GM18526 (cell line): ENCODE measurements around the gene CYP26C1.

Experiments
- POLR2A ChIP-seq: IDR thresholded peaks from 3 replicates; pipeline ENCODE4 v1.6.1; 2011; ENCODE audit not compliant: insufficient read length; ENCODE audit errors: extremely low read depth

Gene CYP26C1, protein sequence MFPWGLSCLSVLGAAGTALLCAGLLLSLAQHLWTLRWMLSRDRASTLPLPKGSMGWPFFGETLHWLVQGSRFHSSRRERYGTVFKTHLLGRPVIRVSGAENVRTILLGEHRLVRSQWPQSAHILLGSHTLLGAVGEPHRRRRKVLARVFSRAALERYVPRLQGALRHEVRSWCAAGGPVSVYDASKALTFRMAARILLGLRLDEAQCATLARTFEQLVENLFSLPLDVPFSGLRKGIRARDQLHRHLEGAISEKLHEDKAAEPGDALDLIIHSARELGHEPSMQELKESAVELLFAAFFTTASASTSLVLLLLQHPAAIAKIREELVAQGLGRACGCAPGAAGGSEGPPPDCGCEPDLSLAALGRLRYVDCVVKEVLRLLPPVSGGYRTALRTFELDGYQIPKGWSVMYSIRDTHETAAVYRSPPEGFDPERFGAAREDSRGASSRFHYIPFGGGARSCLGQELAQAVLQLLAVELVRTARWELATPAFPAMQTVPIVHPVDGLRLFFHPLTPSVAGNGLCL

DNA sequence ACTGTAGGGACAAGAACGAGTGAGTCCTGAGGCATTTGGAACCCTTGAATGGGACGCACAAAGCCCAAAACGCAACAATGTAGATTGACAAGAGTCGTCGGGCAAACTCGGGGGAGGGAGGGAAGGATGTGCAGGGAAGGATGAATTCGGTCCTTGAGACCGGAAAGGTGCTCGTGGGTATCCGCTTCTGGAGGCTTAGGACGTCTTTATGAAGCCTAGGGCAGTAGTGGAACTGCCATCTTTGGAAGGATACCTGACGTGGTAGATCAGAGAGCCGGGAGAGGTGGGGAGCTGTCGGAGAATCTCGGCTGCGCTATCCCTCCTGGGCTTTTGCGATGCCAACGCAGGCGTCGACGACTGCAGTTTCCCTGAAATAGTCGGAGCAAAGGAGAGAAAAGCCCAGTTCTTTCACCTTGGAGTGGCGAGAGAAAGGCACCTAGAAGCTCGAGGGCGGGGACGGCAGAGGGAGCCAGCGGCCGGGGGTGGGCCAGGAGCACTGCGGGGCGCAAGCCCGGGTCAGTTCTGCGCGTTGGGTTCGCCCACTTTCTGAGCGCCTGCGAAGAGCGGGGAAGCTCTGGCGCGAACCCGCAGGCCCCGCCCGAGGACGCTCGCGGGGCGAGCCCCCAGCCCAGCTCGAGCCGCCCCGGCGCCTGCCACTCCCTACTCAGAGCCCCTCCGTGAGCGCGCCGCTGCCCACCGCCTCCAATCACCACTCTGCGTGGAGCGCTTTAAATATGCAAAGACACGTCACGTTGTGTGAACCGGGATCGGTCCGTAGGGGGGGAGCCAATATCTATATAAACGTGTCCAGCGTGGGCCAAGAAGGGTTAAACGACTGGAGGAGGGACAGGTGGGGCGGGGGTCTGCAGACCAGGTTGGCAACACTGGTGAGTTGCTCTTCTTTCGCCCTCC, at the start of gene CYP26C1:
Gene CYP26C1 (plus strand): TSS at position 824 of the 912 bp plus-strand sequence. CDS start 466 bp downstream, outside the sequence.
- no peak for TF ChIP-seq POLR2A

DNA sequence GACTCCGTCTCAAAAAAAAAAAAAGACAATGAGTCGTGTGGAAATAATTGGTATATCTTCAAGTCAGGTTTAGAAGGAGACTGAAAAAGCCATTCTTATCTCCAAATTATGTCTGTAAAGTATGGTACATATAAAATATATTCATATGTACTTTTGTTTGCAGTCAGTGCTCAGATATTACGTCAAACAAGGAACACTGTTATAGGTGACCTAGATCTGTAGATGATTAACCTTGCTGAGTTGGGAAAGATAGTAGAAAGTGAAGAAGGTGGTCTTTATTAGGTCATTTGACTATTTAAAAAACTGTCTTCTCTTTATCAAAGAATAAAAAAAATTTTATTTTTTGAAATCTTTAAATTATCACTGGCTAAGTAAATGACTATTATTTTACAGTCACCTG, 44.9 kb upstream of the CYP26C1 start:
- TF ChIP-seq POLR2A: no peak

DNA sequence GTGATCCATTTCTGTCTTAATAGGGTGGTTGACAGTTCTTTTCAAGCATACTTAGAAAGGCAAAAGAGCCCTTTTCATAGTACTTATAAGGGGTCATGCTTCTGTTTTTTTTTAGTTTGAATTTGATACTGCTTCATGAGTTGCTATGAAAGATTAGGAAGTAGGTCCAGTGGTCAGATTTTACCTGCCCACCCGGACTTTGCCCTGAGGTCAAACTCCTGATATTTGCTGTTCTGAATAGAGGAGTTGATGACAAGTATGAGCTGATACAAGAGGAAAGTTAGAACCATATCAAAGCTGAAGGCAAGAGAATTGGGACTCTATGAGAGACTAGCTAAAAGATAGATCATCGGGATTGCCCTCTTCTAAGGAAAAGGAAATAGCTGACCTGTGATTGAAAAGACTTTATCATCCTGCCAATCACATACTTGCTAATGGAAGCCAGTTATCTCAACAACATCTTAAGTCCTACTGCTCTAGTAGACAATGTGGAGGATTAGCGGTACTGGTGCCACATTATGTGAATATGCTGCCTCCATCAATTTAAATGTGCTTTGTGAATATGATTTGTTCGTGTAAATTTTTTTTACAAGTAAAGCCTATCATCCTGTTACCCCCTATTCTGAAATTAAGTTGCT, 37.5 kb upstream of the CYP26C1 start:
- TF ChIP-seq POLR2A: no peak

DNA sequence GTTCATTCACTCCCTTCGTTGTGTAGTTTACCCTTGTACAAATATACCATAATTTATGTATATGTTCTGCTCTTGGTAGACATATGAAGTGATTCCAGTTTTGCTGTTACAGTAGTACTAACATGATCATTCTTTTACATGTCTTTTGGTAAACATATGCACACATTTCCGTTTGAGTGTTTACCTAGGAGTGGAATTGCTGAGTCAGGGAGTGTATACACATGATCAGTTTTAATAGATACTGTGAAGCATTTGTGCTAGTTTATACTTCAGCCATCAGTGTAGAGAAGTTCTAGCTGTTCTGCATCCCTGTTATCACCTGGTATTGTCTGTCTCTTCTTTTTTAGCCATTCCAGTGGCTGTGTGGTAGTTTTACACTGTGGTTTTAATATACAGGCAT, 34.5 kb upstream of the CYP26C1 start:
- TF ChIP-seq POLR2A: no peak

DNA sequence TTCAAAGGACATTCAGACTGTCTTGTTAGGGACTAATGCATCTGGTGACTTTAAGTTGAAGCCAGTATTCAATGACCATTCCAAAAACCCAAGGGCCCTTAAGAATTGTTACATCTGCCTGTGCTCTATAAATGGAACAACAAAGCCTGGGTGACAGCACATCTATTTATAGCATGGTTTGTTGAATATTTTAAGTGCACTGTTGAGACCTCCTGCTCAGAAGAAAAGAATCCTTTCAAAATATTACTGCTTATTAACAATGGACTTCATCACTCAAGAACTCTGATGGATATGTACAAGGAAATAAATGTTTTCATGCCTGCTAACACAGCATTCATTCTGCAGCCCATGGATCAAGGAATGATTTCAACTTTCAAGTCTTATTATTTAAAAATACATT, 33.1 kb upstream of the CYP26C1 start:
- TF ChIP-seq POLR2A: no peak

DNA sequence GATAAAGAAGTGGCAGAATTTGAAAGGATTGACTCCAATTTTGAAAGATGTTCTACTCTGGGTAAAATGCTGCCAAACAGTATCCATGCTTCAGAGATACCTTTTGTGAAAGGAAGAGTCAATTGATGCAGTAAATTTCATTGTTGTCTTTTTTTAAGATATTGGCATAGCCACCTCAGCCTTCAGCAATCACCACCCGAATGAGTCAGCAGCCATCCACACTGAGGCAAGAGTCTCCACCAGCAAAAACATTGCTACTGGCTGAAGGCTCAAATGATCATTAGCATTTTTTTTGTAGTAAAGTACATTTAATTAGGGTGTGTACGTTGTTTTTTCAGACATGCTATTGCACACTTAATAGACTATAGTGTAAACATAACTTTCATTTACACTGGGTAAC, 31.7 kb upstream of the CYP26C1 start:
- no peak for TF ChIP-seq POLR2A

DNA sequence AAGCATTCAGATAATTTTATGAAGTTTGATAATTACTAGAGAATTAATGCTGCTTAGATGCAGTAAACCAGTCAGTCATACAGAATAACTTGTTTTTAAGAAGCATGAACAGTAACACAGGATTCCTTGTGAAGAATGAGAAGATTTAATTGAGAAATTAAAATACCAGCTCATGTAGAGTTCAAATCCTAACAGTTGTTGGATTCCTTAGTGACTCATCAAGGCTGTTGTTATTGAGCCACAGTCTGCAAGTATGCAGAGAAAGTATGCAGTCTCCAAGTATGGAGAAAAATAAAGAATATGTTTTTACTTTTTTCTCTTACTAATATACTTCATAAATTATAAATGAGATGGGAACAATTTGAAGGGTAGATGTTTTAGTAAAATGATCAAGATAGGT, 30.2 kb upstream of the CYP26C1 start:
- TF ChIP-seq POLR2A: no peak

DNA sequence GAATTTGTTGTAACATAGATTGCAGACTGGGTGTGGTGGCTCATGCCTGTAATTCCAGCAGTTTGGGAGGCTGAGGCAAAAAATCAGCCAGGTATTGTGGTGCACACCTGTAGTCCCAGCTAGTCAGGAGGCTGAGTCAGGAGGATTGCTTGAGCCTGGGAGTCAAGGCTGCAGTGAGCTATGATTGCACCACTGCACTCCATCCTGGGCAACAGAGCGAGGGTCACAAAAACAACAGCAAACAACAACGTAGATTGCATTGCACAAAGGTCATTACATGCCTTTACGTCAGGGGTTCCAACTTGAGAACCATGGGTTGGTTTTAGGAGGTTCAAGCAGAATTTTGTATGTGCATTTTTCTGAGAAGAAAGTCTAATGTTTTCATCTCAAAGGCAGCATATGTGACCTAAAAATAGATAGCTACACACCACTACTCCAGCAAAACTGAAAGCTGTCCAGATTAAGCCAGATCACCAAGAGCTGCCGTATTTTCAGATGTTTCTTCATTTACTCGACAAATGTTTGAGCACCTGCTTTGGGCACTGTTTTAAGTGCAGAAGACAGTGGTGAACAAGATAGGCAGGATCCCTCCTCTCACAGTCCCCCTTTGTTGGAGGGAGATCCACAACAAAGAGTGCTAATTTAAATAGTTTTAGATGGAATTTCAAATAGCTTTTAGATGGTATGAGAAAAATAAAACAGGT, 28.3 kb upstream of the CYP26C1 start:
- no peak for TF ChIP-seq POLR2A

DNA sequence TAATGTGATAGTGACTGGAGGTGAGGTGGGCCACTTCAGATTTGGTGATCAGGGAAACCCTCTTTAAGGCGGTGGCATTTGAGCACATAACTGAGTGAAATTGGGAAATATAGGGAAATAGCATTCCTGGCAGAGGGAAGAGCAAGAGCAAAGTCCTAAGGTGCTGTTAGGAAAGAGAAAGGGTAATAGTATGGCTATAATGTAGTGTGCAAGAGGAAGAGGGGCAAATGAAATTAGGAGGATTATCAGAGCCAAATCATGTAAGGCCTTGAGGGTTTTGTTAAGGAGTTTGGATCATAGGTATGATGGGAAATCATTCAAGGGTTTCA, 27.8 kb upstream of the CYP26C1 start:
- no peak for TF ChIP-seq POLR2A

DNA sequence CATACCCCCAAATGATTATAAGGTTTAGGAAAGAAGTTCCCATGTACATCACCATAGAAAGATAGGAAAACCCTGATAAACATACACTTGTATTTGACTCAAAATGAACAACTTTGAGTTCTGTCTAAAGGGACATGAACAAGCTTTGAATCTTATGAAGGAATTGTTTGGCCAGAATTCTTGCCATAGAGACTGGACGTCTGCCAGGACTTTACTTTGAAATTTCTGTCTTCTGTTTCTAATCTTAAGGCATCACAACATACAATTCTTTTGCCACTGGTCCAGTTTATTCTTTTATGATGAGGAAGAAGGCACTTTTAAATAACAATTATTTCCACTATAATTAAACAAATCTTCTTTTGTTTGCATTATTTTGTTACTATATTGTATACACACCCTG, 26.2 kb upstream of the CYP26C1 start:
- TF ChIP-seq POLR2A: no peak

DNA sequence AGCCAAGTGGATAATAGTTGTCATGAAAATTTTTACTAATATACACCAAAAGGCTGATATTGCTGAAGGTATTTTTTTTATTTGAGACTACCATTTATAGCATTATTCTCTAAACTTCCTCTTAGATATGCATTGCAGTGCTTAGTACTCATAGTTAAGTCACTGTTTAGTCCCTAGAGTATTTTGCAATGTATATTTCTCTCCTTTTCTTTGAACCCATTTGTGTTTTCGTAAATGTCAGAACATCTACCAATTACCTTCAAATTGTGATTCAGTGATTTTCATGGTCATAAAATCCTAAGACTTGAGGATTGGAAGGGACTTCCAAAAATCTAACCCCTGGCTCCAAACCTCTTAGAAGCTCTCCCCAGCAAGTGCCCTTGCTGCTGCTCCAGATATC, 21.5 kb upstream of the CYP26C1 start:
- TF ChIP-seq POLR2A: no peak

DNA sequence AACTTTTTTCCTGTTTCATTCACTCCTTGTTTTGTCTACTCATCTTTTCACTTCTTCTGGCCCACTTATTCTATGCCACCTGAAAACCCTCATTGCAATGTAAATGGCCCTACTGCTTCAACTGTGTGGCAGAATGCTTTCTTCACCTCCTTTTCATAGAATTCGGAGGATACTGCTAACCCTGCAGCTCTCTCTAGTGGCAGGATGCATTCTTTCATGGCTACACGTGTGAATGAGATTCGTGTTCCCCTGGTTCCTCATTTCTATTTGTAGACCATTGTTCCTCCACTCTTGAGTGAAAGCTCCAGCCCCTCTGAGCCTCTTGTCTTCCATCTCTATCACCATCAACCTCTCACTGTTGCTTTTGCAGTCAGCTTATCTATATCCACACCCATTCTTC, 20.9 kb upstream of the CYP26C1 start:
- no peak for TF ChIP-seq POLR2A

DNA sequence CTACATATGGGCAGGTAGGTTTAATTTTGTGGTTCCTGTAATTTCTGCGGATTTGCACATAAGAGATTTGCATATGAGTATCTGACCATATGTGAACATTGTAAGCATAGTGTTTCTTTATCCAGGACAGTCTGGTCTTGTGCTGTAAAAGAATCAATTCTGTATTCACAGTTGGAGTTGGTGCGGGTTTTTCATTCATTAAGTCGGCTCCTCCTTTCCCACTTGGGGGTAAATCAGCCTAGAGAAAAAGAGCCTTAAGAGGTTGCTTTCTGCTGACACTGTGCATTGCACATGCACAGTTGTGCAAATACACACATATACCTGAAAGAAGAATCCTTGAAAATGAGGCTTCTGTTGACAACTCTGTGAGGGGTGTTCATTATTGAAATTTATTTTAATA, 6.1 kb upstream of the CYP26C1 start:
- TF ChIP-seq POLR2A: no peak

DNA sequence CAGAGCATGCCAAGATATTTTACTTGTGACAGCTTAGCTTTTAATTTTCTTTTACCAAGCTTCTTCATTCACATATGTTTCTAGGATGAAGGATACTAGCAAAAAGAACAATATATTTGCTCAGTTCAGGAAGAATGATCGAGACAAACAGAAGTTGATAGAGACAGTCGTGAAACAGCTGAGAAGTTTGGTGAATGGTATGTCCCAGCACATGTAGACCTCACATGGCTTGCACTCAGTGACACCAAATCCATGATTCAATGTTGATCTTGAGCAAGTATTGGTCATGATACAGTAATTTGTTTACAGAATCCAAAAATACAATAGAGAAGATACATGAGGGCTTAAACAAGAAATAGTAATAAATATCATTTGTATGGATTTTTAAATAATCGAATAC, 2.5 kb upstream of the CYP26C1 start:
- no peak for TF ChIP-seq POLR2A
